NCI-H446 treated with DMSO at 0.1 percent for 48 hours (cell line): ENCODE results near the gene KIF3C.
"Not testable (repeated sequence)": the region's sequence is repeated elsewhere in the genome, so short reads cannot be mapped to it uniquely, and the experiment has no call there.

Experiments
- DNase-seq: peaks from one replicate; lab custom pipeline; 2025; lab: John Stamatoyannopoulos, UW

The KIF3C gene

GRCh38 chr2:25982273-25982967, at the start of gene KIF3C:
KIF3C (minus strand) TSS chr2:25982497; CDS start chr2:25981917, 580 bp downstream.
- DNase-seq: peak; percentile 25

DNA sequence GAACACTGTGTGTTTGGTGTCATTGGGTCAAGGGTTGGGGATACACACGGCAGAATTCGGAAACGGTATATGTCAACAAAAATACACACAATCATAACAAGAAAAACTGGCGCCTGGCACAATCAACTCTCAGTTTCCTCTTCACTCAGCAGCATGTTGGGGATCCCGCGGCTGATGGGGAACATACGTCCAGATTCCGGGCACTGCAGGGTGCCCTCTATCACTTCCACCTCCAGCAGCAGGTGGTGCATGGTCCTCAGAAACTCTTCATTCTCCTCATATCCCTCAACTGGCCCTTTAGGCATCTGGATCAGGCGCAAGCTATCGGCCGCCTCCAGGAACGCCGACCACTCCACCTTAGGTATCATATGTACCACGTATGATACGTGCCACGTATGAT, 45.8 kb upstream of the KIF3C start:
- DNase-seq: not testable (repeated sequence)

DNA sequence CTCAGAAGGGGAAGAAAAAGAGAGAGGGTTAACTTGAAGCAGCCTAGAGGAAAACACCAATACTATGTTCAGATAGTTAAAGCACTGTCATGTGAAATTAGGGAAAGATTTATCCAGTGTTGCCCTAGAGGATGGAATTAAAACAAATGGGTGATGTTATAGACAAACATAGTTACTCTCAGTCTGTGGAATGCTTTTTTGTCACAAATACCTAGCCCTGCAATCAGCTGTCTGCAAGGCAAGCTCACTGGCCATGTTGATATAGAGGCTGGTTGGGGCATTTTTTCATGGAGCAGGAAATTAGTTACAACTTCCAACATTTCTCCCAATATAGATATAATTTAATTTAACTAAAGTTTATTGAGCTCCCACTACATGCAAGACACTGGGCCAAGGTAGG, 43.2 kb upstream of the KIF3C start:
- DNase-seq: no peak

DNA sequence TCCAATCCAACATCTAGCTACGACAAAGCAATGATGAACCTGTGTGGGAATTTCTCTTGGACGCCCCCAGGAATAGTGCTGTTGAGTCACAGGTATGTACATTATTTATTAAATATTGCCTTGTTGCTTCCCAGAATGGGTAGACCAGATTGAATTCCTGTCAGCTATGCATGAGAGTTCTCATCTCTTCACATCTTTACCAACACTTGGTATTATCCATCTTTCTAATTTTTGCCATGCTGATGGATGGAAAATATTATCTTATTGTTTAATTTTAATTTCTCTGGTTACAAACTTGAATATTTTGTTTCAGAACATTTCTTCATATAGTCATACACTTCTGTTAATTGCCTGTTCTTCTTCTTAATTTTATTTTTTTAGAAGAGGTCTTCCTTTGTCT, 42.0 kb upstream of the KIF3C start:
- no peak for DNase-seq

- DNase-seq: no peak
Observed at GRCh38 chr2:26020231-26020640, 37.9 kb upstream of the KIF3C start.

- peak; percentile 47 for DNase-seq
Observed at GRCh38 chr2:26018184-26019055, 36.1 kb upstream of the KIF3C start.

DNA sequence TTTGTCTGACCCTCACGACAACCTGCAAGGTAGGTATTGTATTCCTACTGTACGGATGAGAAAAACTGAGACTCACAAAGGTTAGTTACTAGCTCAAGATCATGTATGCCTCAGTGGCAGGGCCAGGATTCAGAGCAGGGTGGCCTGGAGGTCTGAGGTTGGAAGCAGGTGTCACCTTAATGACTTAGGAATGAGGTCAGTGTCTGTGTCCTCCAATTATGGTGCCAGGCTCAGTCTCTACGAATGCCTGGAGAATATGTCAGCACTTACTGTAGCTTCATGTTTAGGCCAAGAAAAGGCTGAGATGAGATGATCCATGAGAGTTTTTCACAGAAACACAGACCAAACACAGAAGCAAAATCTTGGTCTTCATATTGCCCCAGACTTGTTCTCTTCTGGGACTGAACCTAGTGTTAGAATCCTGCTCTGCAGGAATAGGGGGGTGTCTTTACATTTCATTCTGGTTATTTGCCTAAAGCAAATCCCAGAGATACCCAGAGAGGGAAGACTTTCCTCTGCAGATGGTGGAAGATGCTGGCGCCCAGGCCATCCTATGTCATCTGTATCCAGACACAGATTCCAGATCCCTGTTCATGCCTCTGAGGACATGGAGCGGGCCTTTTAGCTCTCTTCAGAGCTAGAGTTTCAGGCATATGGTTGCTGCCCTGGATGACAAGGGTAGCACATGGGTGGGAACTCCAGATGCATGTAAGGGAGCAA, 35.3 kb upstream of the KIF3C start:
- no peak for DNase-seq

GRCh38 chr2:26016706-26017045, 34.4 kb upstream of the KIF3C start:
- not testable (repeated sequence) for DNase-seq

- no peak for DNase-seq
Observed at GRCh38 chr2:26016012-26016705, 33.9 kb upstream of the KIF3C start.

- no peak for DNase-seq
Observed at GRCh38 chr2:26013668-26014067, 31.4 kb upstream of the KIF3C start.

DNA sequence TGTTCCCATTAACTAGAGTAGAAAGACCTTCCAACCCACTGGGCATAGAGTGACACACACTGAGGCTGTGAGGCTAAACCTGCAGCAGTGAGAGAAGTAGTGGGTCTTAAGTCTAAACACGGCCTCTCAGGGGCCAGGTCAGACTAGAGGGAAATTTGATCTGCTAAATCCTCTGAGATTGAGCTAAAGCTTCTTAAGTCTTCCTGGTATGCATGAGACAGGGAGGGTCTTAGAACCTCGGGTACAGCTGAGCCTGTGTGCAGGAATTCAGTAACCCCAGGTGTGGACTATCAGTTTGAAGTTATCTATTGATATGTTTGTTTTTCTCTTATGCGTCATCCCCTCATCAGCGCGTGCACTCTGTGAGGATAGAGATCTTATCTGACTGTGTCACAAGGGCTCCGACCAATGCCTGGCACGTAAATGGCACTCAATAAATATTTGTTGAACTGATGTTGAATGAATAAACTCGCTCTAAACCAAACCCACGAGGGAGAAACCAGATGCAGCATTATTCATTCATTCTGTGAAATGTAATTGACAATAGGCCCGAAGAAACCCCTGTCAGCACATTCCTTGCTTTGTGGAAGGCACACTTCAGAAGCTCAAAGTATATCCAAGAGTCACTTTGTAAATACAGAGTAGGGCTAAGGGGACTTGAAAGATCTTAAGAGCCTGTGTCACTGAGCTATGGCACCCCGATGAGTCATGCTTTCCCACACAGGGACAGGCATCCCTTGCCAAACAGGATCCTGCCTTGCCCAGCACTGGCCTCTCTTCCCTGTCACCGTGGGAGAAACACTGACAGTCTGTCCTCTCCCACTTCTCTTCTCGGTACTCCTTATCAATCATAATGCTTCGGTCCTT, 29.9 kb upstream of the KIF3C start:
- no peak for DNase-seq

- no peak for DNase-seq
Observed at GRCh38 chr2:26011609-26011989, 29.3 kb upstream of the KIF3C start.

DNA sequence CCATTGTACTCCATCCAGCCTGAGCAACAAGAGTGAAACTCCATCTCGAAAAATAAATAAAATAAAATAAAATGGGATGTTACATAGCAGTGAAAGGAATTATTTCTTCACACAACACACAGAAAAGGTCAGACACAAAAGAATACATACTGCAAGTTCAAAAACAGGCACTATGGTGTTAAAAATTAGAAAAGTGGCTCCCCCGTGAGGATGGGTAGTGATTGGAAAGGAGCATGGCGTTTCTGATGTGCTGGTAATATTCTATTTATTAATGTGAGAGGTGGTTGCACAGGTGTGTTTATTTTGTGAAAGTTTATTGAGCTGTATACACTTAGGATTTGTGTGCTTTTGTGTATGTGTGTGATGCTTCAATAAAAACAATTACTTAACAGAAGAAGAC, 28.6 kb upstream of the KIF3C start:
- DNase-seq: no peak

DNA sequence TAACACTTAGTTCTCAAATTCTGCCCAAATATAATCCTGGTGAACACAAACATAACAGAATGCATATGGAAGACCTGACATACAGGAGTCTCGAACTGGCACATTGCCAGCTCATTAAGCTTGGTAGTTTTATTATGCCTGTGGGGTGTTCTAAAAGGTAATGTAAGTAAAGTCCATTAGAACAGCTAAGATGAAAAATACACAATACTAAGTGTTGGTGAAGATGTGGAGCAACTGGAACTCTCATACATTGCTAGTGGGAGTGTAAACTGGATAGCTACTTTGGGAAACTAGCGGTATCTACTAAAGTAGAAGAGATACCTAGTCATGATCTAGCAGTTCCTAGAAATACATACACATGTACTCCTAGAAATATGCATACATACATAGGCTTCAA, 27.3 kb upstream of the KIF3C start:
- DNase-seq: no peak

- no peak for DNase-seq
Observed at GRCh38 chr2:26008851-26009566, 26.7 kb upstream of the KIF3C start.

DNA sequence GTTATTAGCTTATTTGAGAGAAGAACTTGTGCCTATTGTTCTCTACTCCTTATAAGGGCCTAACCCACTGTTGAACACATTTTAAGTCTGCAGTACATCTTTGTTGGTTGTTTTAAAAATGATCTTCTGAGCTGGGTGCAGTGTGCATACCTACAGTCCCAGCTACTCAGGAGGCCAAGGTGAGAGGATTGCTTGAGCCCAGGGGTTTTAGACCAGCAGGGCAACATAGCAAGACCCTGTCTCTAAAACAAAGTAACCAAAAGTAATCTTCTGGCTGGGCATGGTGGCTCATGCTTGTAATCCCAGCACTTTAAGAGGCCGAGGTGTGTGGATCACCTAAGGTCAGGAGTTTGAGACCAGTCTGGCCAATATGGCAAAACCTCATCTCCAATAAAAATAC, 25.8 kb upstream of the KIF3C start:
- DNase-seq: no peak

GRCh38 chr2:26002632-26003310, 20.5 kb upstream of the KIF3C start:
- DNase-seq: peak; percentile 82

DNA sequence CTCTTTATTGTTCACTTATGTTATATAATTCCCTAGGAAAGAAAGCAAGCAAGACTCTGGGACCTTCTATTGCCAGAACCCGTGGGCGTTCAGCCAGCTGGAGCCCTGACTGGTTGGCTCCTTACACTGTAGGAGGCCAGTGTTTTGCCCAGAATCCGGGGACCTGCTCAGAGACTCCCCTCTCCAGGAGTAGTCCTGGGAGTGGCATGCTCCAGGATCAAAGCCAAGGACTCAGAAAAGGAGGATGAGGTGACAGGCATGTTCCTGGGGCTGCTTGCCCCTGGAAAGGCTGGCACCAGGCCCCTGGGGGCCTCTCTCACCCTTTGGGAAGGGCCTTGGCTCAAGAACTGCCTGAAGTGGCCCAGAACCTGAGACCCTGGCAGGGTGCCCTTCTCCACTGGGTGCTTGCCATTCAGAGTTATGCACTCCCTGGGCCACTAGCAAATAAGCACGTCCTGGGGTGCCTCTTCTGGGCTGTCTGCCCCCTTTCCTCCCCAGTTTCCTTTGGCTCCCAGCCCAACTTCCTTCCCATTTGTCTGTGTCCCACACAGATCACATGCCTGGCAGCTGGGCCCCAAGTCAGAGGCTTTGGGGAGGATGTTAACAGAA, 19.6 kb upstream of the KIF3C start:
- DNase-seq: peak; percentile 98

DNA sequence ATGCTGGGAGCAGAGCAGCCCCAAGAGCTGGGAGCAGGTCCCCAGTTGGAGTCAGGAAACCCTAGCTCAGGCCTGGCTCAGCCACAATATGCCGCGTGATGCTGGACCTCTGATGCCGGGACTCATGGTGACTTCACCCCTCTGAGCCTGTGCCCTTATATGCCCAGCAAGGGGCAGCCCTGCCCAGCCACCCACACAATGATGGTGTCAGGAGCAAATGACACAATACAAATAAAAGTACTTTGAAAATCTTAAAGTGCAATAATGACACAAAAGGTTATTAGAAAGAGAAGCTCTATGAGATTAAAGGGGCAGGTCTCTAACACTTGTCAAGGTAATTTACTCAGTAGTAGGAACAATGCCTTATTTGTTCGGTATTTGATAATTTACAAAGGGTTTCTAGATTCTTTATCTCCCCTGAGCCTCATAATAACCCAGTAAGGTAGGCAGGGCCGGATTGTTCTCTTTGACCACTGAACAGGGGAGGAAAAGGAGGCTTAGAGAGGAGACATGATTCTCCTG, 18.3 kb upstream of the KIF3C start:
- no peak for DNase-seq
